ACHN (cell line): ENCODE measurements around the gene HYI.
A peak's percentile ranks its signal among the peaks of the same experiment; 100 is the strongest.
"Not testable (repeated sequence)": the region's sequence is repeated elsewhere in the genome, so short reads cannot be mapped to it uniquely, and the experiment has no call there.

ENCODE experiments used
- DNase-seq: peaks from one replicate; pipeline ENCODE4 v3.0.0-alpha.2; 2015
- in situ Hi-C: cut with HindIII; loops from 2 replicates; pipeline ENCODE4 v1.10.0; 2017; ENCODE audit warnings: low sequenced_read_pairs, low pct_ligation_motif_present, low pct_unique_long_range_greater_than_20kb

HYI gene

DNA sequence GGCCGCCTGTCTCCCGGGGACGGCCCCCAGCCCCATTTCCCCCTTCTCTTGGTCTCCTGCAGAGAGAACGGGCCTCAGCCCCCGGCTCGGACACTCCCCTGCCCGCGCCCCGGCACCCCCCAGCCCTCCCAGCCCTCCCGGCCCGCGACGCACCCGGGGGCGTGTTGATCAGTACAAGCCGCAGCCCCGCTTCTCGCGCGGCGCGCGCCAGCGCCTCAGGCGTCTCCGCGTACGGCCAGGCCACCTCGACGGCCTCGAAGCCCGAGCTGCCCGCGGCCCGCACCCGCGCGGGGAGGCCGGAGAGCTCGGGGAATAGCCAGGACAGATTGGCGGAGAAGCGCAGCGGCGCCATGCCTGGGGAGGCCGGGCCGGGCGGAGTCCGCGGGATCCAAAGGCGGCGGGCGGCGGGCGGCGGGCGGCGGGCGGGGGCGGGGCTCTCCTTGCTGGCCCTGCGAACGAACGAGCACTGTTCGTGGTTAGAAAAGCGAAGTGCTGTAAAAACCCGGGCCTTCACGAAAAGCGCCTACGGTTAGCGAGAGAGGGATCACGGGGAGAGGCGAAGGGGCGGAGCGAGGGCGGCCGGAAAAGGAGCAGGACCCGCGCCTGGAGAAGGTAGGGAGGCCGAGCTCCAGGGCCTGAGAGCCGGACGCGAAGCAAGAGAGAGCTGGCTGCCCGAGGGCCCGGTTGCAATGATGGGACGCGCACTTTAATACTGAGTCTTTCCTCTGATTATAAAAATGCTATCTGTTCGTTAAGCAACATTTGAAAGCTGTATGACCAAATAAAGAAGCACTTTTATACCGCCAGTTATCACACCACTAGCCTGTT lies at the start of gene HYI:
HYI (minus strand) TSS at position 490 of the 828 bp plus-strand sequence; CDS start at position 352, 138 bp downstream.
- DNase-seq: peak; percentile 70
- in situ Hi-C loops: no loop called here

DNA sequence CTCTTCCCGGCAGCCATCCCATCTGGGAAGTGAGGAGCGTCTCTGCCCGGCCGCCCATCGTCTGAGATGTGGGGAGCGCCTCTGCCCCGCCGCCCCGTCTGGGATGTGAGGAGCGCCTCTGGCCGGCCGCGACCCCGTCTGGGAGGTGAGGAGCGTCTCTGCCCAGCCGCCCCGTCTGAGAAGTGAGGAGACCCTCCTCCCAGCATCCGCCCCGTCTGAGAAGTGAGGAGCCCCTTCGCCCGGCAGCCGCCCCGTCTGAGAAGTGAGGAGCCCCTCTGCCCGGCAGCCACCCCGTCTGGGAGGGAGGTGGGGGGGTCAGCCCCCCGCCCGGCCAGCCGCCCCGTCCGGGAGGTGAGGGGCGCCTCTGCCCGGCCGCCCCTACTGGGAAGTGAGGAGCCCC lies 48.1 kb upstream of the HYI start:
- DNase-seq, in situ Hi-C loops: not testable (repeated sequence)

DNA sequence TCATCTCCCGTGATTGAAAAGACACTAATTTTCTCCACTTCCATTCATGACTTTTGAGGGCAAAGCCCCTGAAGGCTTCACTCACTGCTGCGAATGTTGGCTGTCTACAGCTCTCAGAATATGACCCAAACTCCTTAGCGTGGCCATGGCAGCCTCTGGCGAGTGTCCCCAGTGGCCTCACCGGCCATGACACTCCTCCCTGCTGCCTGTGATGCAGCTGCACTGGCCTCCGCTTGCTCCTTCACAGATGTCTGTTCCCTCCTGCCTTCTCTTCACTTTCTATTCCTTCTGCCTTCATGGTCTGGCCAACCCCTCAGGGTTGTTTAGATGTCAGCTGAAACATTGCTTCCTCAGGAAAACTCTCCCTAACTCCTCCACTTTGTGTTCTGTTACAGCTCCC lies 46.2 kb upstream of the HYI start:
- in situ Hi-C loops: no loop called here
- no peak for DNase-seq

- in situ Hi-C loops: no loop called here
- no peak for DNase-seq
Measured at GRCh38 chr1:43495204-43495603, 41.5 kb upstream of the HYI start.

- in situ Hi-C loops: no loop called here
- no peak for DNase-seq
Measured at GRCh38 chr1:43493661-43494450, 40.1 kb upstream of the HYI start.

GRCh38 chr1:43492826-43493225 lies 39.1 kb upstream of the HYI start:
- no peak for DNase-seq
- in situ Hi-C loops: no loop called here

- DNase-seq: peak; percentile 33
- in situ Hi-C loops: no loop called here
Measured at GRCh38 chr1:43491061-43491460, 37.3 kb upstream of the HYI start.

DNA sequence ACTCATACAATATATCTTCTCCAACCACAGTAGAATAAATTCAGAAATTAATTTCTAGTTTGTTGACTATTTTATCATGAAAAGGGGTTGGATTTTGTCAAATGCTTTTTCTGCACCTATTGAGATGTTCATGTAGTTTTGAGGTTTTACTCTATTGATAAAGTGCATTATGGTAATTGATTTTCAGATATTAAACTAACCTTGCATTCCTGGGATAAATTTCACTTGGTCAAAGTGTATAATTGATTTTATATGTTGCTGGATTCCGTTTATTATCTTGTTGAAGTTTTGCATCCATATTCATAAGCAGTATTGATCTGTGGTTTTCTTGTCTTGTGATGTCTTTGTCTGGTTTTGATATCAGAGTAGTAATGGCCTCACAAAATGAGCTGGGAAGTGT lies 34.4 kb upstream of the HYI start:
- DNase-seq: no peak
- in situ Hi-C loops: no loop called here

DNA sequence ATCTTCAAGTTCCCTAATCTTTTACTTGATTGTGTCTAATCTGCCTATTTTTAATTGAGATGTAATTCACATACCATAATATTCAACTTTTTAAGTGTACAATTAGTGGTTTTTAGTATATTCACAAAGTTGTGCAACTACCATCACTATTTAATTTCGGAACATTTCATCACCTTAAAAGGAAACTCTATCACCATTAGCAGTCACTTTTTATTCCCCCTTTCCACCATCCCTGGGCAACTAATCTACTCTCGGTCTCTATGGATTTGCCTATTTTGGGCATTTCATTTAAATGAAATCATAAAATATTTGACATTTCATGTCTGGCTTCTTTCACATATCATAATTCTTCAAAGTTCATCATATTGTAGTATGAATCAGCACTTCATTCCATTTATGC lies 30.6 kb upstream of the HYI start:
- DNase-seq: no peak
- in situ Hi-C loops: no loop called here

DNA sequence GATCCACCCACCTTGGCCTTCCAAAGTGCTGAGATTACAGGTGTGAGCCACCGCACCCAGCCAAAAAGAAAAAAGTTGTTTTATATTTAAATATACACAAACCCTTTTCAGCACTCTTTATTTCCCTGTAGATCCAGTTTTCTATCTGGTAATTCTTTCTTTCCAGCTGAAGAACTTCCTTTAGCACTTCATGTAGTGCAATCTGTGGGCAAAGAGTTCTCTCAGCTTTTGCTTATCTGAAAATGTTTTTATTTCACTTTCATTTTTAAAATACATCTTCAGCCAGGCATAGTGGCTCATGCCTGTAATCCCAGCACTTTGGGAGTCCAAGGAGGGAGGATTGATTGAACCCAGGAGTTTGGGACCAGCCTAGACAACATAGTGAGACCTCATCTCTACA lies 28.5 kb upstream of the HYI start:
- DNase-seq: no peak
- in situ Hi-C loops: no loop called here

GRCh38 chr1:43481491-43481890 lies 27.8 kb upstream of the HYI start:
- no peak for DNase-seq
- in situ Hi-C loops: no loop called here

DNA sequence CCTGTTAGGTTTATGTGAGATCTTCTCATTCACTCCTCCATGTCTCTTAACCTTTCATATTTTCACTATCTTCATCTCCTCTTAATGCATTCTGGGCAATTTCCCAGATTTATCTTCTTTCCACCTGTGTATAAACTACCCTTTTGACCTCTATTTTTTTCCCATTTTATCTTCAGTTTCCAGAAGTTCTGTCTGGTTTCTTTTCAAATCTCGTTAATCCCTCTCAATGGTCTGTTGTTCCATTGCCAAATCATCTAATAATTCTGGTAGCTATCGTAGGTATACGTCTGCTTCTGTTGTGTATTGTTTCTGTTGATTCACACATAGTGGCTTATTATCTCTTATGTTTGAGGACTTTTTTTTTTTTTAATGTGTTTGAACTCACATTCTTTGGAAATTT lies 25.7 kb upstream of the HYI start:
- no peak for DNase-seq
- in situ Hi-C loops: no loop called here

- in situ Hi-C loops: no loop called here
- DNase-seq: no peak
Measured at GRCh38 chr1:43477716-43478115, 24.0 kb upstream of the HYI start.

DNA sequence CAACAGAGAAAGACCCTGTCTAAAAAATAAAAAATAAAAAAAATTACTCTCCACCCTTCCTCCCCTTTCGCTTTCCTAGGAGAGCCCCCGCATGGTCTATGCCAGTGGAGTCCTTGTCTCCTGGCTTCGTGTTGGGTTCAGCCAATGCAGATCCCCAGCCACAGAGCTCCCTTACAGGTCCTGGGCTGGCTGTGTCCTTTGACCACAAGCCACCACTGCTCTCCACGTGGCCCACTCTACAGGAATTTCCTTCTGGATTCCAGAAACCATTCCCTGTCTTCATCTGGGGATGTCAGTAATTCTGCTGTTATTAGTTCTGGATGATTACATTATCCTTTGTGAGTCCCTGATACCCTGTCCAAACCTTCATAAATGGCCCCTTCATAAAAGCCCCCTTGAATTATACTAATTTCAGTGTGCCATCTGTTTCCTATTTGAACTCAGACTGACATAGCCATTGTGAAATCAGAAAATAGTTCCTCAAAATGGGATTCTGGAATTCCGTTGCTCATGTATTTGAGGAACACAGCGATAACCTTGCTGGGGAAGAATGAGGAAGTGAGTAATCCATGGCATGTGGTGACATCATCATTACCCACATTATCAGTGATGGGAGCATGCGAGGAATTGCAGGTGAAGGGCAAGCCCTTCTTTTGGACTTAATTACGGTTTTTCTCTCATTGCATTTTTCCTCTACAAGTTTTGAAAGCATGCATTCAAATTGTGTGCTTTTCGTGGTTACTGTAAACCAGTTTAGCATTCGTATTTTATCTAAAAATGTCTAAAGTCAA lies 22.1 kb upstream of the HYI start:
- peak; percentile 75 for DNase-seq
- in situ Hi-C loops: not testable (repeated sequence)

- in situ Hi-C loops: no loop called here
Measured at GRCh38 chr1:43473463-43473862, 19.7 kb upstream of the HYI start.

DNA sequence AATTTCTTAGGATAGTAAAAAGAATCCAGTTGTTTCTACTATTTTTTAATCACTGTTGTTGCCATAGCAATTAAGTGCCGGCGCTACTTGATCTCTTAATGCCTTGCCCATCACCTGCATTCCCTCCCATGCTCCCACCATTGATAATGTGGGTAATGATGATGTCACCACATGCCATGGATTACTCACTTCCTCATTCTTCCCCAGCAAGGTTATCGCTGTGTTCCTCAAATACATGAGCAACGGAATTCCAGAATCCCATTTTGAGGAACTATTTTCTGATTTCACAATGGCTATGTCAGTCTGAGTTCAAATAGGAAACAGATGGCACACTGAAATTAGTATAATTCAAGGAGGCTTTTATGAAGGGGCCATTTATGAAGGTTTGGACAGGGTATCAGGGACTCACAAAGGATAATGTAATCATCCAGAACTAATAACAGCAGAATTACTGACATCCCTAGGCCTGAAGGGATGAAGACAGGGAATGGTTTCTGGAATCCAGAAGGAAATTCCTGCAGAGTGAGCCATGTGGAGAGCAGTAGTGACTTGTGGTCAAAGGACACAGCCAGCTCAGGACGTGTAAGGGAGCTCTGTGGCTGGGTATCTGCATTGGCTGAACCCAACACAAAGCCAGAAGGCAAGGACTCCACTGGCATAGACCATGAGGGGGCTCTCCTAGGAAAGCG lies 18.9 kb upstream of the HYI start:
- in situ Hi-C loops: not testable (repeated sequence)
- DNase-seq: peak; percentile 94

More at GRCh38 chr1:43473463-43473862, 19.7 kb upstream of the HYI start:
- DNase-seq: peak; percentile 37

DNA sequence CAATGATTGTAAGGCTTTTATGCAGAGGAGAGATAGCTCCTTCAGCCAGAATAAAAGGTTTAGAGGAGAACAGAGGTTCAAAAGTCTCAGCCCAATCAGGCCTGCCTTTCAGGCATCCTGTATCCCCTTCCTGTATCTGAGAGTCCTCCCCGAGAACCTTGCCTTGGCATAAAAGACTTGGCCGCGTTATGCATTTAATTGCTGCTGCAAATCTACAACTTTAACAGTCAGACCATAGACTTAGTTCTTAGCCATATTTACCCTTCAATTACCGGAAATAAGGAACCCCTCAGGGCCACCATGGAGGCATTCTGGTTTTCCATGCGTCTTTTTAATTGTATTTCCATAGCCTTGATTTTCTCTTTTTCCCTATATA lies 18.3 kb upstream of the HYI start:
- in situ Hi-C loops: no loop called here
- no peak for DNase-seq

DNA sequence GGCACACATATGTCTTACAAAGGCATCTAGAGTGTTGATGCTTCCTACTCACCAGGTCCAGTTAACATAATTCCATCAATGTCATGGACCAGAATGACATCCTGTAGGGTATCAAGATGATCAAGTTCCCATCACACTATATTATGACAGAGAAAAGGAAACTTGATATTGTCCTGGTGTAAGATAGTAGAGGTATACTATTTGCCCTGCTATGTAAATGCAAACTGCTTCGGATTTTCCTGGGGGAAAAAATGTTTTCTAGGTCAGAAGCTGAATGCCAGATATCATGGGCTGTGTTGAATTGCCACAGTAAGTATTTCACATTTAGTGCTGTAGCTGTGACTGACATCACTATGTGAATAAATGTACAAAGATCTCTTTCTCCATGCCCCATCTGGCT lies 16.2 kb upstream of the HYI start:
- in situ Hi-C loops: no loop called here
- no peak for DNase-seq

- in situ Hi-C loops: no loop called here
- DNase-seq: no peak
Measured at GRCh38 chr1:43468414-43468813, 14.7 kb upstream of the HYI start.
